Choroid plexus epithelial cell (primary cell): ENCODE data around the gene DPH1.
A peak's percentile ranks its signal among the peaks of the same experiment; 100 is the strongest.

Experiments used
- DNase-seq: peaks from one replicate; pipeline ENCODE4 v3.0.0-alpha.2; 2010; ENCODE audit warnings: low read depth
- H3K4me3 ChIP-seq: 2 replicates; pipeline ENCODE4 v1.5.1; 2011; ENCODE audit warnings: low read depth, mild to moderate bottlenecking, control low read depth, low read length, moderate library complexity
- TF ChIP-seq, protein P1 (sequence below): conservative IDR thresholded peaks from 2 replicates; pipeline ENCODE4 v1.5.1; 2011; ENCODE audit warnings: low read depth, mild to moderate bottlenecking, control low read depth, inconsistent platforms, low read length, moderate library complexity

Gene DPH1

DNA sequence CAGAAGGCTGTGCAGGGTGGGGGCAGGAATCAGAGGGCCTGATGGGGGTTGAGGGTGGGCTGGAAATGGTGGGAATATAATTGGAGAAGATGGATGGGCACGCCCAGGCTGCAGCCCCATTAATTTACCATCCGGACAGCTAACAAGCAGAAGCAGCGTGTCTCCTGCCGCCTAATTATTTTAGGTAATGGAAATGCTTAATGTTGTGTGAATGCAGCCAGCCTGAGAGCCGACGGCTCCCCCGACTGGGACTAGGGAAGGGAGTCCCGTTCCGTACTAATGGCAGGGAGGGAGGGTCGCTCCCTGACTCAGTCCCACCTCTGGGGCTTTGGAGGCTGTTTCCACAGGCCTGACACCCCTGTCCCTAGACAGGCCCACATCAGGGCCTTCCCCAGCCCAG, 7.2 kb downstream of the DPH1 start:
- TF ChIP-seq, protein P1, sequence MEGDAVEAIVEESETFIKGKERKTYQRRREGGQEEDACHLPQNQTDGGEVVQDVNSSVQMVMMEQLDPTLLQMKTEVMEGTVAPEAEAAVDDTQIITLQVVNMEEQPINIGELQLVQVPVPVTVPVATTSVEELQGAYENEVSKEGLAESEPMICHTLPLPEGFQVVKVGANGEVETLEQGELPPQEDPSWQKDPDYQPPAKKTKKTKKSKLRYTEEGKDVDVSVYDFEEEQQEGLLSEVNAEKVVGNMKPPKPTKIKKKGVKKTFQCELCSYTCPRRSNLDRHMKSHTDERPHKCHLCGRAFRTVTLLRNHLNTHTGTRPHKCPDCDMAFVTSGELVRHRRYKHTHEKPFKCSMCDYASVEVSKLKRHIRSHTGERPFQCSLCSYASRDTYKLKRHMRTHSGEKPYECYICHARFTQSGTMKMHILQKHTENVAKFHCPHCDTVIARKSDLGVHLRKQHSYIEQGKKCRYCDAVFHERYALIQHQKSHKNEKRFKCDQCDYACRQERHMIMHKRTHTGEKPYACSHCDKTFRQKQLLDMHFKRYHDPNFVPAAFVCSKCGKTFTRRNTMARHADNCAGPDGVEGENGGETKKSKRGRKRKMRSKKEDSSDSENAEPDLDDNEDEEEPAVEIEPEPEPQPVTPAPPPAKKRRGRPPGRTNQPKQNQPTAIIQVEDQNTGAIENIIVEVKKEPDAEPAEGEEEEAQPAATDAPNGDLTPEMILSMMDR: no peak
- DNase-seq: no peak
- H3K4me3 ChIP-seq: no peak overlapping the region

DNA sequence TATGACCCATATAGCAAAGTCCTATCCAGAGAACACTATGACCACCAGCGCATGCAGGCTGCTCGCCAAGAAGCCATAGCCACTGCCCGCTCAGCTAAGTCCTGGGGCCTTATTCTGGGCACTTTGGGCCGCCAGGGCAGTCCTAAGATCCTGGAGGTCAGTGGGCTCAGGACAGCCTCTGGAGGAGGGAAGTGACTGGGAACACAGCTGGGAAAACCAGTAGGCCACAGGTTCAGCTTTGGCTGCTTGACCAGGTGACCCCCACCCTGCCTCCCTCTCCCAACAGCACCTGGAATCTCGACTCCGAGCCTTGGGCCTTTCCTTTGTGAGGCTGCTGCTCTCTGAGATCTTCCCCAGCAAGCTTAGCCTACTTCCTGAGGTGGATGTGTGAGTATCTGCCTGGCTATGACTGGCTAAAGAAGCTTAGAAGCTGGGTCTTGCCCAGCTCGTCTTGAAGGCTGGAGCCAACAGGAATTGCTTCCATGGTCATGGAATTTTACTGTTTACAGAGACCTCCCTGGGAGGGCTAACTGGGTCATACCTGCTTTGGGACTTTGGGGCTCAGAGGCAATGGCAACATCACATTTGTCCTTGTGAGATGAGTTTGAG, 10.4 kb downstream of the DPH1 start:
- H3K4me3 ChIP-seq: no peak overlapping the region
- TF ChIP-seq, protein P1: no peak
- DNase-seq: no peak

DNA sequence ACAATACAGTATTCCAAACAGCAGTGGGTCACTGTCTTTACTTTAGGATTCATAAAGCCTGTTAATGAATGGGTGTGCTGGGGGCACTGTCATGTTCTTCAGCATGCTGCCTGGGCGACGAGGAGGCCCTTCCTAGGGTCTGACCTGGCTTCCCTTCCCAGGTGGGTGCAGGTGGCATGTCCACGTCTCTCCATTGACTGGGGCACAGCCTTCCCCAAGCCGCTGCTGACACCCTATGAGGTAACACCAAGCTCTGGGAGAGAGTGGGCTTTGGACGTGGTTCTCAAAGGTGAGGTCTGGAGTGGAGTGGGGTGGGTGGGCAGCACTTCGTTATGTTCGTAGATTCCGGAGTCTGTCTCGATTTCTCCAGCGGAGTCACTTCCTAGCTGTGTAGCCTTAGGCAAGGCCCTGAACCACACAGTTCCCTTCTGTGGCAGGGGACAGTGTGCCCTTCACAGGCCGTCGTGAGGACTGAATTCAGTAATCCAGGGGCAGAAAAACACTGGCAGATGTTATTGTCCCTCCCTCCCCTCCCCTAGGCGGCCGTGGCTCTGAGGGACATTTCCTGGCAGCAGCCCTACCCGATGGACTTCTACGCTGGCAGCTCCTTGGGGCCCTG, 11.1 kb downstream of the DPH1 start:
- DNase-seq: no peak
- peak overlapping the region; percentile 88 for H3K4me3 ChIP-seq
- TF ChIP-seq, protein P1: no peak

DNA sequence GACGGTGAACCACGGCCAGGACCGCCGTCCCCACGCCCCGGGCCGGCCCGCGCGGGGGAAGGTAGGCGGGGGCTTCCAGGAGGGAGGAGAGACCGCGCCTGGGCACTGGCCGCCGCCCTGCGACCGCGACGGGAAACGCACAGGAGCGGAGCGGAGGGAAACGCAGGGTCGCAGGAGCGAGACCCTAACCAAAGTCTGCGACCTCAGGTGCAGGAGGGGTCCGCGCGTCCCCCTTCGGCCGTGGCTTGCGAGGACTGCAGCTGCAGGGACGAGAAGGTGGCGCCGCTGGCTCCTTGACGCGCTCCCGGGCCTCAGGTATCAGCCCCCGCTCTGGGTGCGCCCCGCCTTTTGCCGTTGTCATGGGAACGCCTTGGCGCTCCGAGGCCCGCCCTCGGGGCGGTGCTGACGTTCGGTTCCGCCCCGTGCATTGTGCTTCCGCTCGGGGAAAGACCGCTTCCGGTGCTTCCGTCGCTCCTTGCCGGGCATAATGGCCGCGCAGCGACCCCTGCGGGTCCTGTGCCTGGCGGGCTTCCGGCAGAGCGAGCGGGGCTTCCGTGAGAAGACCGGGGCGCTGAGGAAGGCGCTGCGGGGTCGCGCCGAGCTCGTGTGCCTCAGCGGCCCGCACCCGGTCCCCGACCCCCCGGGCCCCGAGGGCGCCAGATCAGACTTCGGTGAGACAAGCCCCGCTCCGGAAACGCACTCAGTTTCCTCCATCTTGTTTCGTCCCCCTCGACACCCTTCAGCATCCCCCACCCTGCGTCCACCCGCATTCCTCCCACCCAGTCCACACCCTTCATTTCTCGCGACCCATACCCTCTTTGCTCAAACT, 11.8 kb downstream of the DPH1 start, which contains the start of gene OVCA2:
TSS of gene OVCA2 (plus strand) at position 462 of the 829 bp plus-strand sequence. CDS start at position 488, 26 bp downstream.
- DNase-seq: peak; percentile 96
- TF ChIP-seq, protein P1: peak; percentile 46
- H3K4me3 ChIP-seq: peak within 1 kb of the TSS; percentile 88

DNA sequence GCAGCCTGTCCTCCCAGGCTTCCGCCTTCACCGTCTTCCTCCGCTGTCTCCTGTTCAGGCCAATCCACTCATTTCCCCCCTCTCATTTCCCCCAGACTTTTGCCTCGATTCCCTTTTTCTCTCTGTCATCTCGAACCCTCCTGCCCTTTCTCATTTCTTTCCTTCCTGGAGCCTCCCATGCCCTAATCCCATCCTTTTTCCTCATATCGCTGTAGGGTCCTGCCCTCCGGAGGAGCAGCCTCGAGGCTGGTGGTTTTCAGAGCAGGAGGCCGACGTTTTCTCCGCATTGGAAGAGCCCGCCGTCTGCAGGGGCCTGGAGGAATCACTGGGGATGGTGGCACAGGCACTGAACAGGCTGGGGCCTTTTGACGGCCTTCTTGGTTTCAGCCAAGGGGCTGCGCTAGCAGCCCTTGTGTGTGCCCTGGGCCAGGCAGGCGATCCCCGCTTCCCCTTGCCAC, 12.5 kb downstream of the DPH1 start:
- TF ChIP-seq, protein P1: peak; percentile 71
- peak overlapping the region; percentile 88 for H3K4me3 ChIP-seq
- DNase-seq: peak; percentile 78

DNA sequence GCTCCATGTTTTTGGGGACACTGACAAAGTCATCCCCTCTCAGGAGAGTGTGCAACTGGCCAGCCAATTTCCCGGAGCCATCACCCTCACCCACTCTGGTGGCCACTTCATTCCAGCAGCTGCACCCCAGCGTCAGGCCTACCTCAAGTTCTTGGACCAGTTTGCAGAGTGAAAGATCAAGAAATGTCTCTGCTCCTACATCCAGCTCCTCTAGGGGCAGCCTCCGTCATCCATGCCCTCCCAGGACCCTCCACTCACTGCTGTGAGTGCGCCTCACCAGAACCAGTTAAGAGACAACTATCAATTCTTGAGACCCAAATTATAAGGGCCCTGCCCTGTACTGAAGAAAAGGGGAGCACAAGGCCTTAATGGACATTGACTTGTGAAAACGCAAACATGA, 13.0 kb downstream of the DPH1 start:
- TF ChIP-seq, protein P1: no peak
- no peak for DNase-seq
- H3K4me3 ChIP-seq: peak overlapping the region; percentile 88
